Measurements from ENCODE around the gene BPHL. TPM values are rescaled to one million over a fixed set of nuclear protein-coding genes. Genes with fewer than 3 reads are reported as not detected.
"Not testable (repeated sequence)": the region's sequence is repeated elsewhere in the genome, so short reads cannot be mapped to it uniquely, and the experiment has no call there.

BPHL gene
- total RNA-seq, 2 donors from 2014 or later = 16.5 to 17.7 TPM

DNA sequence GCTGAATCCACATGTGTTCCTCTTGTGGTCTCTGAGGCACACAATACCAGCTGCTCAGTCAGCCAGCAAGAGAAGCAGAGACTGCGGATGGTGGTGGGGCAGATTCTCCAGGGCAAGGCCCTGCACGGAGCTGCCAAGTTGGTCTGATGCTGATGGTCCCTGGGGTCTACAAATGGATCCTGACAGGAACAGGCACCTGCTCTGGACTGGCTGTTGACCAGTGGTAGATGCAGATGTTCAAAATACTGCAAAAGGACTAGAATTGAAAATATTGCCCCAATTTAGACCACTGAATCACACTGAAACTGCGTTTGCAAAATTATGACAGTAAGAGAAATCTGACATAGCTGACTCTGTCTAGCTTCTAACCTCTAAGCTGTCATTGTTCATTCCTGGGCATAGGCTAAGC lies 68.5 kb downstream of the BPHL start:
- Histone ChIP-seq H3K27me3 (replicated peaks; ENCODE audit: insufficient read depth) (no peaks in the 10 kb centered on the region), H3K27ac (no peak overlapping the region), H3K36me3 (no peaks in the 10 kb centered on the region), H3K4me3 (no peak overlapping the region), H3K9me3 (no peaks in the 10 kb centered on the region), H3K4me1 (replicated peaks) (no peaks in the 10 kb centered on the region)
- intact Hi-C loops (cut with DNase I) = no loop called here
- no peak for DNase-seq (ENCODE audit: low spot score)
- TF ChIP-seq POLR2A (IDR thresholded peaks at IDR 0.05) (no peak), POLR2AphosphoS5 (IDR thresholded peaks at IDR 0.05) (no peak)
- TF ChIP-seq, protein P1, sequence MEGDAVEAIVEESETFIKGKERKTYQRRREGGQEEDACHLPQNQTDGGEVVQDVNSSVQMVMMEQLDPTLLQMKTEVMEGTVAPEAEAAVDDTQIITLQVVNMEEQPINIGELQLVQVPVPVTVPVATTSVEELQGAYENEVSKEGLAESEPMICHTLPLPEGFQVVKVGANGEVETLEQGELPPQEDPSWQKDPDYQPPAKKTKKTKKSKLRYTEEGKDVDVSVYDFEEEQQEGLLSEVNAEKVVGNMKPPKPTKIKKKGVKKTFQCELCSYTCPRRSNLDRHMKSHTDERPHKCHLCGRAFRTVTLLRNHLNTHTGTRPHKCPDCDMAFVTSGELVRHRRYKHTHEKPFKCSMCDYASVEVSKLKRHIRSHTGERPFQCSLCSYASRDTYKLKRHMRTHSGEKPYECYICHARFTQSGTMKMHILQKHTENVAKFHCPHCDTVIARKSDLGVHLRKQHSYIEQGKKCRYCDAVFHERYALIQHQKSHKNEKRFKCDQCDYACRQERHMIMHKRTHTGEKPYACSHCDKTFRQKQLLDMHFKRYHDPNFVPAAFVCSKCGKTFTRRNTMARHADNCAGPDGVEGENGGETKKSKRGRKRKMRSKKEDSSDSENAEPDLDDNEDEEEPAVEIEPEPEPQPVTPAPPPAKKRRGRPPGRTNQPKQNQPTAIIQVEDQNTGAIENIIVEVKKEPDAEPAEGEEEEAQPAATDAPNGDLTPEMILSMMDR (IDR thresholded peaks at IDR 0.05) = no peak
- whole genome bisulfite sequencing = 96% methylated on average over 3 of the region's 3 CpGs

DNA sequence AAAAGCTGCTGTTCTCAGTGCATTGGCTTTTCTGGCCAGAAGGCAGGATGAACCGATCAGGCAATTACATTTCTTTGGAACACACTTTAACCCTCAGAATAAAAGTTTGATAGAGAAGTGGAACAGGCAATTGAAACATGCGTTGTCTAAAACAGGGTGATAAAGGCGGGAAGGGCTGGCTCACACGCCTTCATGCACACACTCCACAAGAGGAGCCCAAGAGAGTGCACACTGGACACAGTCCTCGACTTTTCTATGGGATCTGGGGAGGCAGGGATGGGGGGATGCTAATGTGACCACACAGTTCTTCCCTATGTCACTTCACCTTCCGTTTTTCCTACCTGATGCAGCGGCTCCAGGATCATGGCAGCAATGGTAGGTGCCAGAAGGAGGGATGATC lies 69.8 kb downstream of the BPHL start:
- Histone ChIP-seq H3K27ac (no peak overlapping the region), H3K9me3 (no peaks in the 10 kb centered on the region), H3K4me1 (replicated peaks) (no peaks in the 10 kb centered on the region), H3K4me3 (no peak overlapping the region), H3K27me3 (replicated peaks; ENCODE audit: insufficient read depth) (no peaks in the 10 kb centered on the region), H3K36me3 (no peaks in the 10 kb centered on the region)
- no peak for DNase-seq (ENCODE audit: low spot score)
- no peak for TF ChIP-seq POLR2AphosphoS5 (IDR thresholded peaks at IDR 0.05)
- TF ChIP-seq, protein P1 (IDR thresholded peaks at IDR 0.05) = no peak
- no peak for TF ChIP-seq POLR2A (IDR thresholded peaks at IDR 0.05)
- intact Hi-C loops (cut with DNase I) = no loop called here
- WGBS = 90% methylated on average over 7 of the region's 7 CpGs

DNA sequence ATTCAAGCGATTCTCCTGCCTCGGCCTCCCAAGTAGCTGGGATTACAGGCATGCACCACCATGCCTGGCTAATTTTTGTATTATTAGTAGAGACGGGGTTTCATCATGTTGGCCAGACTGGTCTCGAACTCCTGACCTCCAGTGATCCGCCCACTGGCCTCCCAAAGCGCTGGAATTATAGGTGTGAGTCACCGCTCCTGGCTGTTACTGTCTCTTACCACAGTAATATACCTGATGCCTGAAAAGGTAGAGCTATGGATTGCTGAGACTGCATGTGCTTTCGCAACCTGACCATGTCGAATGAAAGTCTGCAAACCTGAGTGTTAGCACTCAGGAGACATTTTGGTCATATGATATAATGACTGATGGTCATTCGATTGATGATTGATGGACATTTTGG lies 70.7 kb downstream of the BPHL start:
- H3K4me3 ChIP-seq; H3K9me3 ChIP-seq; H3K4me1 ChIP-seq (replicated peaks); H3K27me3 ChIP-seq (replicated peaks; ENCODE audit: insufficient read depth); intact Hi-C loops (cut with DNase I); H3K27ac ChIP-seq; DNase-seq (ENCODE audit: low spot score); H3K36me3 ChIP-seq: not testable (repeated sequence)
- WGBS = 96% methylated on average over 10 of the region's 10 CpGs

DNA sequence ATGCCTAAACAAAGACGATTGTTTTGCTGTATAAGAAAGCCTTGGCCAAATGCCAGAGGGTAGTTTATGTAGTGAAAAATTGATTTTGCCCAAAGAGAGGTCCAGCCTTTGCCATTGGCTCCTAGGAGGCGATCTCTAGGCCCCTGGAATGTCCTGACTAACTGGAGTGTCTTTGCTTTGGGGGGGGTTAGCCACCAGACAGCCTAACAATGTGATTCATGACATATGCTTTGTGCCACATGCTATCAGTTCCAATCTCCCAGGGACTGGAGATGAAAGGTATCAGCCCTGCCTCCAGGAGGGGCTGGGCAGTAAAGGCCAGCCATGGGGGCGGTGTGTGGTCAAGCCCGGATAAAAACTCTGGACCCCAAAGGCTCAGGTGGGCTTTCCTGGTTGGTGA lies 71.5 kb downstream of the BPHL start:
- H3K36me3 ChIP-seq = no peaks in the 10 kb centered on the region
- H3K4me1 ChIP-seq (replicated peaks) = no peaks in the 10 kb centered on the region
- H3K27ac ChIP-seq = no peak overlapping the region
- no peaks in the 10 kb centered on the region for H3K27me3 ChIP-seq (replicated peaks; ENCODE audit: insufficient read depth)
- H3K4me3 ChIP-seq = no peak overlapping the region
- intact Hi-C loops (cut with DNase I) = no loop called here
- TF ChIP-seq POLR2A (IDR thresholded peaks at IDR 0.05) (no peak), POLR2AphosphoS5 (IDR thresholded peaks at IDR 0.05) (no peak)
- TF ChIP-seq, protein P1 (IDR thresholded peaks at IDR 0.05) = no peak
- no peak for DNase-seq (ENCODE audit: low spot score)
- no peaks in the 10 kb centered on the region for H3K9me3 ChIP-seq
- 75% methylated on average over 4 of the region's 4 CpGs for WGBS

DNA sequence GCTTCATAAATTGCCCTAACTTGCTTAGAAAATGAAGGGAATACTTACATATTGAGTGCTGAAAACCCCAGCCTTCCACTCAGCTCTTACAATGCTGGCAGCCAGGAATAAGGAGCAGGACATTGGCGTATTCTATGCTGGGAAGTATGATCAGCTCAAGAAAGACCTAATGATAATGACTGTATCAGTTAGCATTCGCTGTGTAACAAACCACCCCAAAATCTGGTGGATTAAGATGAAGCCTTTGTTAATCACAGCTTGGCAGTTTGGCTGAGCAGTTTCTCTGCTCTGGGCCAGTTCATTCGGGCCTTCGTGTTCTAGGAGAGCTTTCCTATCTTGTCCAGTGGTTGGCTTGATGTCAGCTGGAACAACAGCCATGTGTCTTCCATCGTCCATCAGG lies 72.3 kb downstream of the BPHL start:
- no peaks in the 10 kb centered on the region for H3K27me3 ChIP-seq (replicated peaks; ENCODE audit: insufficient read depth)
- H3K4me1 ChIP-seq (replicated peaks) = no peaks in the 10 kb centered on the region
- WGBS = 90% methylated on average over 5 of the region's 5 CpGs
- no peak for TF ChIP-seq POLR2AphosphoS5 (IDR thresholded peaks at IDR 0.05)
- TF ChIP-seq, protein P1 (IDR thresholded peaks at IDR 0.05) = no peak
- no peak for TF ChIP-seq POLR2A (IDR thresholded peaks at IDR 0.05)
- no peak overlapping the region for H3K4me3 ChIP-seq
- DNase-seq (ENCODE audit: low spot score) = no peak
- H3K27ac ChIP-seq = no peak overlapping the region
- H3K36me3 ChIP-seq = no peaks in the 10 kb centered on the region
- no peaks in the 10 kb centered on the region for H3K9me3 ChIP-seq
- intact Hi-C loops (cut with DNase I) = no loop called here

Measured in prostate gland (tissue), 2 donors.